ENCODE results near the gene CDC6.

The CDC6 gene

GRCh38 chr17:40312131-40312731 is 24.6 kb downstream of the CDC6 start:
- no peak for DNase-seq (ENCODE audit: low spot score)

- no peak for DNase-seq (ENCODE audit: low spot score)
These were observed 25.4 kb downstream of the CDC6 start for GRCh38 chr17:40312893-40313667.

GRCh38 chr17:40313668-40314583 is 26.2 kb downstream of the CDC6 start:
- DNase-seq (ENCODE audit: low spot score): no peak

GRCh38 chr17:40314584-40314956 is 26.9 kb downstream of the CDC6 start:
- peak; percentile 97 for DNase-seq (ENCODE audit: low spot score)

GRCh38 chr17:40315206-40315605 is 27.5 kb downstream of the CDC6 start:
- no peak for DNase-seq (ENCODE audit: low spot score)

GRCh38 chr17:40315678-40316570 is 28.2 kb downstream of the CDC6 start:
- DNase-seq (ENCODE audit: low spot score): no peak

GRCh38 chr17:40316571-40317344 is 29.1 kb downstream of the CDC6 start:
- DNase-seq (ENCODE audit: low spot score): peak; percentile 75

GRCh38 chr17:40317345-40317873 is 29.7 kb downstream of the CDC6 start:
- DNase-seq (ENCODE audit: low spot score): peak; percentile 86

- DNase-seq (ENCODE audit: low spot score): peak; percentile 95
These were observed 30.5 kb downstream of the CDC6 start for GRCh38 chr17:40317880-40318829.

GRCh38 chr17:40318830-40319391 is 31.2 kb downstream of the CDC6 start:
- DNase-seq (ENCODE audit: low spot score): peak; percentile 29

- DNase-seq (ENCODE audit: low spot score): no peak
These were observed 32.2 kb downstream of the CDC6 start for GRCh38 chr17:40319651-40320540.

GRCh38 chr17:40320756-40321523 is 33.3 kb downstream of the CDC6 start:
- no peak for DNase-seq (ENCODE audit: low spot score)

- DNase-seq (ENCODE audit: low spot score): no peak
These were observed 33.8 kb downstream of the CDC6 start for GRCh38 chr17:40321524-40321929.

- DNase-seq (ENCODE audit: low spot score): no peak
These were observed 34.3 kb downstream of the CDC6 start for GRCh38 chr17:40321961-40322357.

- DNase-seq (ENCODE audit: low spot score): peak; percentile 54
These were observed 35.0 kb downstream of the CDC6 start for GRCh38 chr17:40322358-40323315.

Measured in RKO (cell line).